Kidney glomerular epithelial cell (primary cell): ENCODE data around the gene SFXN3.
A peak's percentile ranks its signal among the peaks of the same experiment; 100 is the strongest.

Experiments
- DNase-seq: peaks from one replicate; lab custom pipeline; 2025; lab: John Stamatoyannopoulos, UW

Gene SFXN3, protein sequence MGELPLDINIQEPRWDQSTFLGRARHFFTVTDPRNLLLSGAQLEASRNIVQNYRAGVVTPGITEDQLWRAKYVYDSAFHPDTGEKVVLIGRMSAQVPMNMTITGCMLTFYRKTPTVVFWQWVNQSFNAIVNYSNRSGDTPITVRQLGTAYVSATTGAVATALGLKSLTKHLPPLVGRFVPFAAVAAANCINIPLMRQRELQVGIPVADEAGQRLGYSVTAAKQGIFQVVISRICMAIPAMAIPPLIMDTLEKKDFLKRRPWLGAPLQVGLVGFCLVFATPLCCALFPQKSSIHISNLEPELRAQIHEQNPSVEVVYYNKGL

DNA sequence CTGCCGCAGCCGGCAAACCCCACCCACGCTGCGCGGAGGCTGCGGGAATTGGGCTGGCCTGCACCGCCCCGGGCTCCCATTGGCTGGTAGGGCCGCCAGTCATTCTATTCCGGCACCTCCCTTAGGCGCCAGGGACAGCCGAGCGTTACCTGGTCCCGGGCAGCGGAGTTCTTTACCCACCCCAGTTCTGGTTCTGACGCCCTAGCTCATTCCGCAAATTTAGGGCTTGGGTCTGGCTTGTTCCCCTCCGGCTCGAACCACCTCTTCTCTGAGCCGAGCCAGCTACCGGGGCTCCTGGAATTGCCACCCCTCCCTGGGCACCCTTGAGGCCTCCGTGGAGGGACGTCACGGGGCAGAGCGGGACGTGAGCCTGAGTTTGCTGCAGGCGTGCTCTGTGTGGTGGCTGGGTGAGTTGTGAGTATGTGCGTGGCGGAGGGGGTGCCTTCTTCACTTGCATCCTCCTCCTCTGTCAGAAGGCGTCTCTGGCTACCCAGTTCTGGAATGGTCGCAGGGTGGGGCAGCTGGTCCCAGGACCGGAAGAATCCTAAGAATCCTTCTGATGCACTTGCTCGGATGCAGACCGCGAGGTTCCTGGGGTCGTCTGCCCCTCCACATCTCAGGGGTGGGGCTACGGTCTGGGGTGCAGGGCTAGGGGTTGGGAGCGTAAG is at the start of gene SFXN3, which contains the start of gene PDZD7:
SFXN3 (plus strand) TSS at position 107 of the 668 bp plus-strand sequence. CDS start 3,461 bp downstream, outside the sequence.
PDZD7 (minus strand) TSS at position 2 of the 668 bp plus-strand sequence. CDS start 910 bp downstream, outside the sequence.
- peak; percentile 91 for DNase-seq

DNA sequence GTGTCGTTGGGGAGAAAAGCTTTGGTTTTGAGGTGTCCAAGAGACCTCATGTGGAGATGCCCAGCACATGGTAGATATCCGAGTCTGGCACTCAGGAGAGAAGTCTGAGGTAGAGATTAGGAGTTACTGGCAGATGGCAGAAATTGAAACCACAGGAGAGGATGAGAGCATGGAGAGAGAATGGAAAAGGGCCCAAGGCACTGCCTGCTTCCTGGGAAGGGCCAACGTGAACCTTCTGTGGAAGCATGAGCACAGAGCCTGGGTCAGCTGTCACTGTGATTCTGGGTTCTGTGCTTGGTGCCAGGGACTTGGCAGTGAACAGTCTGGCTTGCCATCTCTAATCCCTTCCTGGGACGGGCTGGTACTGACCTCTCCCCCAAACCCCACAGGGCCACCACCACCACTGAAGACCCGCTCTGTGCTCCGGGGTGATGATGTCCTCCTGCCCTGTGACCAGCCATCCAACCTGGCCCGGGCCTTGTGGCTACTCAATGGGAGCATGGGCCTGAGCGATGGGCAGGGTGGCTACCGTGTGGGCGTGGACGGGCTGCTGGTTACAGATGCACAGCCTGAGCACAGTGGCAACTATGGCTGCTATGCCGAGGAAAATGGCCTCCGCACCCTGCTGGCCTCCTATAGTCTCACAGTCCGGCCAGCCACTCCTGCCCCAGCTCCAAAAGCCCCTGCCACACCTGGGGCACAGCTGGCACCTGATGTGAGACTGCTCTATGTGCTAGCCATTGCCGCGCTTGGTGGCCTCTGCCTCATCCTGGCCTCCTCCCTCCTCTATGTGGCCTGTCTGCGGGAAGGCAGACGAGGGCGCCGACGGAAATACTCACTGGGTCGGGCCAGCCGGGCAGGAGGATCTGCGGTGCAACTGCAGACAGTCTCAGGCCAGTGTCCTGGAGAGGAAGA is 47.9 kb upstream of the SFXN3 start:
- no peak for DNase-seq

- no peak for DNase-seq
These were observed 47.0 kb upstream of the SFXN3 start for GRCh38 chr10:100983868-100984671.

DNA sequence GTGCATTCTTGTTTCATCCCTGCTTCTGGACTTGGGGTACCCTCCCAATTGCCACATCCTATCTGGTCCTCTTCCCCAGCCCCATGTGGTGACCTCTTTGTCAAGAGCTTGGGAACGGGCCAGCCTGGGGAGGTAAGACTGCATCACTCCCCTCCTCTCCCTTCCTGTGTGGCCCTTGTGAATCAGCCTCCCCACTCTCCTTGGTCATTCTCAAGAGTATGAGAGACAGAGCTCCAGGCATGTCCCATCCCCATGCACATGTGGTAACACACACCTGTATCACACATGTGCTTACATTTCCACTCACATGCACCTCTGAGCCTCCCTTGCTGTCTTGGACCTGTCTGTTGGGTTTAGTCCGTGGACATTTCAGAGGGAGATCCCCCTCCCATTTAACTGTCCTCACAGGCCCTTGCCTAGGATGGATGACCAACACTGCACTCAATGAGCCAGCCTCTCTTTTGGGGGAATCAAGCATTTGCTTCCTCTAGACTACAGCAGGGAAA is 46.3 kb upstream of the SFXN3 start:
- no peak for DNase-seq

GRCh38 chr10:100985336-100985735 is 45.7 kb upstream of the SFXN3 start:
- DNase-seq, result no peak

GRCh38 chr10:100986623-100986951 is 44.4 kb upstream of the SFXN3 start:
- DNase-seq, result no peak

GRCh38 chr10:100986952-100987684 is 43.9 kb upstream of the SFXN3 start, which contains the start of the genes MRPL43 and TWNK:
MRPL43 (minus strand) TSS chr10:100987497; CDS start chr10:100987443, 54 bp downstream.
TWNK (plus strand) TSS chr10:100987543; CDS start chr10:100988211, 668 bp downstream.
- peak; percentile 60 for DNase-seq

- DNase-seq, result no peak
These were observed 43.4 kb upstream of the SFXN3 start for GRCh38 chr10:100987685-100988049.

DNA sequence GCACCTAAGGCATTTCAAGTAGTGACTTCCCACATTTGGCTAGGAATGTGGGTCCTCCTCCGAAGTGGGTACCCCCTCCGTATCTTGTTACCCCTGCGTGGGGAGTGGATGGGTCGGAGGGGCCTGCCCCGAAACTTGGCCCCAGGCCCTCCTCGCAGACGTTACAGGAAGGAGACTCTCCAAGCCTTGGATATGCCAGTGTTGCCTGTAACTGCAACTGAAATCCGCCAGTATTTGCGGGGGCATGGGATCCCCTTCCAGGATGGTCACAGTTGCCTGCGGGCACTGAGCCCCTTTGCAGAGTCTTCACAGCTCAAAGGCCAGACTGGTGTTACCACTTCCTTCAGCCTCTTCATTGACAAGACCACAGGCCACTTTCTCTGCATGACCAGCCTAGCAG is 42.9 kb upstream of the SFXN3 start:
- DNase-seq, result no peak

- no peak for DNase-seq
These were observed 41.9 kb upstream of the SFXN3 start for GRCh38 chr10:100989088-100989487.

- peak; percentile 27 for DNase-seq
These were observed 36.9 kb upstream of the SFXN3 start for GRCh38 chr10:100993986-100994708.

GRCh38 chr10:100995181-100995580 is 35.9 kb upstream of the SFXN3 start:
- no peak for DNase-seq

- peak; percentile 70 for DNase-seq
These were observed 34.2 kb upstream of the SFXN3 start for GRCh38 chr10:100996678-100997359.

- DNase-seq, result peak; percentile 70
These were observed 33.5 kb upstream of the SFXN3 start for GRCh38 chr10:100997360-100998182.

DNA sequence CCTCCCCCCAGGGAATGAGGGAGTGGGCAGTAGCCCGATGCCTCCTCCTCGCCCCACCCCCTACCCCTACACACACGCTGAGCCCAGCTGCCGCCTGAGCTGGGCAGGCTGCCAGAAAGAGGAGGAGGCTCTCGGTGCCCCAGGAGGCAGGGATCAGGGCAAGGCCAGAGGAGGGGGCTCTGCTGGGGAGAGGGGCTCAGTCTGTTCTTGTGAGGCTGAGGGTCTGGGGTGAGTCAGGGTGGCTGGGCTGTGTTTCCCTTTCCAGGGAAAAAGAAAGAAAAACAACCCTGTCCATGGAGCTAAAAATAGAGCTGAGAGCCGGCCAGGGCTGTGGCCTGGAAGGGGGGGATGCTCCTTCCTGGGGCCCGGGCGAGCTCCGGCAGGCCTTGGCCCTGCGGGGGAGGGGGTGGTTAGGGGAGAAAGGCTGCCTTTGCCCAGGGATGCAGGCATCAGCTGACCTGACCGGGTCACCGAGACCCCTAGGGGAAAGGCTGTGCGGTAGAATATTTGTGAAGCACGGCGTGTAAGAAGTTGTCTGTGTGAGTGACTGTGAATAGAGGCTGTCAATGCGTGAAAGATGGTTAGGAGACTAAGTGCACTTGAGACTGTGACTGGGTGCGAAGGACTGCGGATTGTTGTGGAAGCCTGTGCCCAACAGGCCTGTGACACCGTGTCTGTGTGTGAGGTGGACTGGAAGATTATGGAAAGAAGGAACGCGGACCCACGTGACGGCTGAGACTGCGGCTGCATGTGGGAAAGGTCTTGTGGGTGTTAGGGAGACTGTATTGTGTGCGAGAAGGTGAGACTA is 32.6 kb upstream of the SFXN3 start:
- peak; percentile 82 for DNase-seq

GRCh38 chr10:100998991-100999741 is 31.9 kb upstream of the SFXN3 start:
- peak; percentile 52 for DNase-seq

- no peak for DNase-seq
These were observed 31.3 kb upstream of the SFXN3 start, which contains the start of gene LZTS2 for GRCh38 chr10:100999742-101000126. LZTS2 (plus strand) TSS chr10:100999808; CDS start chr10:101002539, 2,731 bp downstream.
